ENCODE measurements around the gene UPF1. TPM values are rescaled to one million over a fixed set of nuclear protein-coding genes. Genes with fewer than 3 reads are reported as not detected.

UPF1 gene
- total RNA-seq, 1 donor from 2014 or later = 28.9 TPM

GRCh38 chr19:18857223-18857622 is 25.5 kb downstream of the UPF1 start:
- DNase-seq = no peak

DNA sequence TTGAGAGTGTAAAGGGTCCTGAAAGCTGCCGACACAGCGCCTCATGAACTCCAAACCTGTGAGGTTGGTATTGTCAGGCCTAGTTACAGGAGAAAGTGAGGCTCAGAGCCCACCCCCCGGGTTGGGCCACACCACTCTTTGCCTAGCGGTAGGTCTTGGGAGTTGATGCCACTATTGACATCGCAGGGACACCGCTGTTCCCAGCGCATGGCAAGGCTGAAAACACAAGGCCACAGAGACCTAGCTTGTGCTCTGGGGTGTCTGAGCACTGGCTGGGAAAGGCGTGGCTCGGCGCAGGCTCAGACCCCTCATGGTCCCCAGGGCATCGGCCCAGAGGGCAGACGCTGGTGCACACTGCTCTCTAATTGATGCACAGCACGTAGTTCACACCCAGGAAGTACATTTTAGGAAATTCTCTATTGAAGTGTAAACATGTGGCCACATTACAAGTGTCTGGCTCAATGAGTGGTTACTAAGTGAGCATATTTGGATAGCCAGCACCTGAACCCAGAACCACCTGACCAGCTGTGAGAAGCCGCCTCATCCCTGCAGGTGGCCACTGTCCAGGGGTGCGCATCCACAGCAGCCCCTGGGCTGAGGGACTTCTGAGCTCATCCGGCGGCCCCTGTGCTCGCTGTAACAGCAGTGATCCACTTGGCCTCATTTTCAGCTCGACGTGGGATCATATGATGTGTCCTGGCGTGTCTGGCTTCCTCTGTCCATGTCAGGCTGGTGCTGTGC is 27.3 kb downstream of the UPF1 start:
- DNase-seq = no peak

DNA sequence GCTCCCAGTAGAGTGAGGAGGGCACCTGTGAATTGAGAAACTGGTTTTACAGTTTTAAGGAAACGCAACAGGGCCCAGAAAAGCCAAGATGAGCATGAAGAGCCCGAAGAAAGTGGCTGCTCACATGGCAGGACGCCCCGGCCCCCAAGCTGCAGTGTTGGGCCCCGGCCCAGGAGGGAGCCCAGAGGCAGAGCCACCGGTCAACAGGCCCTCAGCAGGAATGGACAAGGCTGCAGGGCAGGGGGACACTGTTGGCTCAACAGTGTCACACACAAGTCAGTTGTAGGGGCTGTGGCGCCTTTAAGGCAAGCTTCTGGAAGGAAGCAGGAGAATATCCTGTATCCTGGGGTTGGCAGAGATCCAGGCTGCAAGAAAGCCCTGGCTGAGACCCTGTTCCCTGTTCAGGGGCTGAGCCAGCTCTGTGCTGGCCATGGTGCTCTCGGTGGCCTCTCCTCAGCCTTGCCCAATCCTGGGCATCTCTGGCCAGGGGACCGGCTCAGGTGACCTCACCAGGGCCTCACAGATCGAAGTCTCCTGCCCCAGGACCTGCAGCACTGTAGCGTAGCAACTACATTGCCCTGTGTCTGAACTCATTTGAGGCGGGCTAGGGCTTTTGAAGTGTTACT is 28.0 kb downstream of the UPF1 start:
- DNase-seq = no peak

DNA sequence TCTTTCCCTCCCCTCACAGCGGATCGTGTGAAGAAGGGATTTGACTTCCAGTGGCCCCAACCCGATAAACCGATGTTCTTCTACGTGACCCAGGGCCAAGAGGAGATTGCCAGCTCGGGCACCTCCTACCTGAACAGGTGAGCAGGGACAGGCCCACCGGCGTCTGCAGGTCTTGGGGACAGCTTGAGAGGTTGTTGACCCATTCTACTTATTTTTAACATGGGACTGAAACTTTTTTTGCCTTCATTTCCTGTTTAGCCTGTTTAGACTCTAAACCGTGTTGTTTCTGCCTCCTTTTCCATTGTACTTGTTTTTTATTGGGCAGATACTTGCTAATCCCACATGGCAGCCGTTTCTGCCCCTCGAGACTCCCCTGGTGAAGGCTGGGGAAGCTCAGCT is 28.5 kb downstream of the UPF1 start:
- no peak for DNase-seq

GRCh38 chr19:18860725-18861124 is 29.0 kb downstream of the UPF1 start:
- no peak for DNase-seq

GRCh38 chr19:18861235-18861634 is 29.5 kb downstream of the UPF1 start:
- DNase-seq = no peak

DNA sequence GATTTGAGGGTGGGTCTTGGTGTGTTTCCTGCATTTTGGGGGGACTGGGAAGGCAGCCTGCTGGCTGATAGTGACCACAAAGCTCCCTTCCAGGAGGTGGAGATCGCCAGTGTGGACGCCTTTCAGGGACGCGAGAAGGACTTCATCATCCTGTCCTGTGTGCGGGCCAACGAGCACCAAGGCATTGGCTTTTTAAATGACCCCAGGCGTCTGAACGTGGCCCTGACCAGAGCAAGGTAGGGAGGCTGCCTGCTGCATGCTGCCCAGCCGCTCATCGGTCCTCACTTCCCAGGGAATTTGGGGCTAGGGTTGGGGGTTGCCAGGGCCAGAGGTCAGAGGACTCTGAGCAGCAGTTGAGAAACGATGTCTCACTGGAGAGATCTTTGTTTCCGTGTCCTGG is 30.2 kb downstream of the UPF1 start:
- DNase-seq = no peak

DNA sequence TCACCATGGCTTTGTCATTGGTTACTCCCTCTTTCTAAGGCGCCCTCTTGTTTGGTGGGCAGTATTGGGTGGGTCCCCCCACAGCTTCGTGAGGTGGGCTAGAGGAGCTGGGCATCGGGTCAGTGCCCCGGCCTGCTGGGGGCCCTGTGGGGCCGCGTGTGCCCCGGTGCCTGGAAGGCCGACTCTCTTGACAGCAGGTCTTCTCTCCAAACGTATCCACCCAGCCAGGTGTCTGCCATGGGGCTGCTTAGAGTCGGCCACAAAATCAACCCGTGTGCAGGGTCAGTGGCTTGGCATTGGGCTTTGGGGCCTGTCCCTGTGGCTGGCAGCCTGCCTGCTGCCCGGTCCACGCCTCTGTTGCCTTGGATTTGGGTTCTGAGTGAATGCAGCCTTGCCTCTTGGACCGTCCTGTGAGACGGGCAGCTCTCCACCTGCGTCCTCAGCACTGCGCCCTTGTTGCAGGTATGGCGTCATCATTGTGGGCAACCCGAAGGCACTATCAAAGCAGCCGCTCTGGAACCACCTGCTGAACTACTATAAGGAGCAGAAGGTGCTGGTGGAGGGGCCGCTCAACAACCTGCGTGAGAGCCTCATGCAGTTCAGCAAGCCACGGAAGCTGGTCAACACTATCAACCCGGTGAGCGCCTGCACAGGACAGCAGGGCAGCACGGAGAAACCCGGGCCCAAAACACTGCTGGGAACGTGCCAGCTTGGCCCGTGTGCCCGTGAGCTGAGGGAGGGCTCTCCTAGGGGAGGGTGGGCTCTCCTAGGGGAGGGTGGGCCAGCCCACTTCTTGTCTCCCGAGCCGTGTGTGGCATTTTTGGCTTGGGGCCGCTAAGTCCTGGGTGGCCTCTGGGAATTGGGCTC is 31.4 kb downstream of the UPF1 start:
- no peak for DNase-seq

DNA sequence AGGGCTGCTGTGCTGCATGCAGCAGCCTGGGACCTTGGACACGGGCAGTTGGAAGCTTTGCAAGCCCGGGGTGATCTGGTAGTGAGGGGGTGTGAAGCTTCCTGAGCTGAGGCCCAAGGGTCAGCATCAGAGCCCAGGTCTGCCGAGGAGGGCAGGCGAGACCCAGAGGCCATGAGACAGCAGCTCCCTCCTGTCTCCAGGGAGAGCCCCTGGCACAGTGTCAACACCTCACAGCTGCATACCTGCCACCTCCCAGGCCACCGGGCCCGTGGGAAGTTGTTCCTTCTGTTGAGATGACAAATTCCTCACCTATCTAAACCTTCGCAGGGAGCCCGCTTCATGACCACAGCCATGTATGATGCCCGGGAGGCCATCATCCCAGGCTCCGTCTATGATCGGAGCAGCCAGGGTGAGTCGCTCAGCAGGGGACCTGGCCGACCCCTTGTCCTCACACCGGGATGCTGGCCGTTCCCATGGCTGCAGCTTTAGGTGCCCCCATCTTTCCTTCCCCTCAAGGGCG is 32.1 kb downstream of the UPF1 start:
- no peak for DNase-seq

DNA sequence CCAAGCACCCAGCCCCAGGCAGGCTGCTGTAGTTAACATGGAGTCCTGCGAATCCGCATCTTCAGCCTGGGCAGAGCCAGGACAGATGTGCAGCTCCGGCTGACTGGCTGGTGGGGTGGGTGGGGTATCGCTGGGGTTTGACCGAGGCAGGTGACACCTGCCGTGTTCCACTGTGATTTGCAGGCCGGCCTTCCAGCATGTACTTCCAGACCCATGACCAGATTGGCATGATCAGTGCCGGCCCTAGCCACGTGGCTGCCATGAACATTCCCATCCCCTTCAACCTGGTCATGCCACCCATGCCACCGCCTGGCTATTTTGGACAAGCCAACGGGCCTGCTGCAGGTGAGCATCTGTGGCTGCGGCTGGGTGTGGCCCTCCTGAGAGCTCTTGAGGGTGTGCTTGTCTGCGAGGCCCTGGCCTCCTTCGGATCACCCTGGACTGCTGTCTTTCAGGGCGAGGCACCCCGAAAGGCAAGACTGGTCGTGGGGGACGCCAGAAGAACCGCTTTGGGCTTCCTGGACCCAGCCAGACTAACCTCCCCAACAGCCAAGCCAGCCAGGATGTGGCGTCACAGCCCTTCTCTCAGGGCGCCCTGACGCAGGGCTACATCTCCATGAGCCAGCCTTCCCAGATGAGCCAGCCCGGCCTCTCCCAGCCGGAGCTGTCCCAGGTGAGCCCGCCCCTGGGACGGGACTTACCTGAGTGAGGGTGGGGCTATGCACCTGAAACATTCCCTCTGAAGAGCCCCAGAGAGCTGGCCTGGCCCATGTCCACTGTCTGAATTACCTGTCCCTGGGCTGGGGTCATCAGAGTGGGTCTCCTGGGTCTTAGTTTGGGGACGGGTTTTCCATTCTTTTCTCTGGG is 33.6 kb downstream of the UPF1 start:
- DNase-seq = no peak

GRCh38 chr19:18865973-18866799 is 34.4 kb downstream of the UPF1 start:
- peak; percentile 31 for DNase-seq

DNA sequence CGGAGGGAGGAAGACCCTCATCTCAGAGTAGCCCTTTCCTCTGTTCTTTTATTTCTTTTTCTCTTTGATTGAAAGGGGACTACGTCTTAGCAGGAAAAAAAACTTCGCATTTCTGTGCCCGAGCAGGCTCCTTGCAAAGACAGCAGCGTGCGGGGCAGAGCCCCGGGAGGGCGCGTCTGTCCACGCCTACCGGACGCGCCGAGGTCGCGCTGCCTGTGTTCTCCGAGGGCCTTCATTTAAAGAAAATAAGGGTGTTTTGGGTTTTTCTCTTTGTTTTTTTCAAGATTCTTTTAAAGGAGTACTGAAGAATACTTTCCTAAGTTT is 35.0 kb downstream of the UPF1 start:
- no peak for DNase-seq

DNA sequence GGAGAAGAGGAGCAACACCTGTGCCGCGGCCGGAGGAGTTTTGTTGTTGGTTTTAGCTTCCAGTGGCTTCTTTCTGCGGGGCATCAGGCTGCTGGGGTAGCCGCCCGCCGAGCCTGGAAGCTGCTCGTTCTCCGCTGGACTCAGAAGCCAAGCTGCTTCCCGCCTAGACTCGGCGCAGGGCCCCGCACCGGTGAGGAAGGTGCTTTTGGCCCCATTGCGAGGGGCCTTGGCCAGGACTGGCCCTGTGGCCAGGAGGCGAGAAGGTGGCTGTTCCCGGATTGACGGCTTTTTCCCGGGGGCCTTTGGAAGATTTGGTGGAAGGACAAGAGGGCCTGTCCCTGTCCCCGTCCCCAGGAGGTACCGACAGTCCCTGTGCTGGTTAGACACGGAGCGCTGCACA is 35.4 kb downstream of the UPF1 start:
- DNase-seq = no peak

DNA sequence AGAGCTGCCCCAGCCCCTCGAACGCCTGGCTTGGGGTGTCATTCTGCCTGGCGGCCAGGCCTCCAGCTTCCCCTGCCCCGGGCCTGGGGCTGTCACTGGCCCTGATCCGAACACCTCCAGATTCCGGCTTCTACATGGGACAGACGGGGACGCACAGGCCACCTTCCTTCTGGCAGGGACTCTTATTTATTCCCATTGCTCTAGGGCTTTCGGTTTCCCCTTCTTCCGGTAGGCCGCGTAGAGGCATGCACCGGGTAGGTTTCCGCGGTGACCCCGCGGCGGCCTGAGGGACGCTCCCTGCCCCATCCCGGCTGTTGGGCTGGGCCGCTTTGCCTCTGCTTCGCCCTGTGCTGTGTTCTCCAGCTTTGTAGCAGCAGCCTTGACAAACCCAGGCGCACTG is 36.0 kb downstream of the UPF1 start:
- no peak for DNase-seq

- DNase-seq = no peak
Observed at GRCh38 chr19:18868380-18869022, 36.7 kb downstream of the UPF1 start.

GRCh38 chr19:18869023-18869618 is 37.4 kb downstream of the UPF1 start:
- DNase-seq = no peak

- DNase-seq = no peak
Observed at GRCh38 chr19:18869781-18870530, 38.2 kb downstream of the UPF1 start.

- no peak for DNase-seq
Observed at GRCh38 chr19:18870531-18871172, 38.9 kb downstream of the UPF1 start.

DNA sequence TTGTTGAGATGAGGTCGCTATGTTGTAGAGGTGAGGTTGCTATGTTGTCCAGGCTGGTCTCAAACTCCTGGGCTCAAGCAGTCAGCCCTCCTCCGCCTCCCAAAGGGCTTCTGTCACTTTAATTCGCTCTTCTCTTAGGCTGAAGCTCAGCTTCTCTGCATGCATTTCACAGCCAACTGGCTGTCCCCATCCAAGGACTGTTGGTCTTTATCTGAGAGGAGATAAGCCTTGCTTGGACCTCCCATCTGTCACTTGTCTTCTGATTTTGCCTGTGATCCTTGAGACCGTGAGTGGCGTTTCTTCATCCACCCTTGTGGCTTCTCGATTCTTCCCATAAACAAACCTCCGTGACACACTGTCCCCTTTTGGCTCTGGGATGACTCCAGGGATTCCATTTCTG is 39.8 kb downstream of the UPF1 start:
- no peak for DNase-seq
